NCI-H345 (cell line): ENCODE data around the gene TMEM132C.
"Not testable (repeated sequence)": the region's sequence is repeated elsewhere in the genome, so short reads cannot be mapped to it uniquely, and the experiment has no call there.

Experiments
- DNase-seq: peaks from one replicate; lab custom pipeline; 2025; lab: John Stamatoyannopoulos, UW

TMEM132C gene

DNA sequence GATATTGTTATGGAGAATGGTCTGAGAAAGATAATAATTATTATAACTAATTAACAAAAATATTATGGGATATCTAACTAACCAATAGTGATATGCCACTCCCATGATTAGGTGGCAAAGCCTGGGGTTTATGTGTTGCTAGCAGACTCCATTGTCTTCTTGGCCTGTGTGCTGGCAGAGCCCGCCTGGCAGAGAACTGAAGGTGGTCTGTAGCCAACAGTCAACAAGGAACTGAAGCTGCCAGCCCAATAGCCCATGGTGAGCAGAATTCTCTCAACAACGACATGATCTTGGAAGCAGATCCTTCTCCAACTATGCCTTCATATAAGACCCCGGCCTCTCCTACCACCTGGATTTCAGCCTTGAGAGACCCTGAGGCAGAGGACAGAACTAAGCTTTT is 298.0 kb downstream of the TMEM132C start:
- no peak for DNase-seq

DNA sequence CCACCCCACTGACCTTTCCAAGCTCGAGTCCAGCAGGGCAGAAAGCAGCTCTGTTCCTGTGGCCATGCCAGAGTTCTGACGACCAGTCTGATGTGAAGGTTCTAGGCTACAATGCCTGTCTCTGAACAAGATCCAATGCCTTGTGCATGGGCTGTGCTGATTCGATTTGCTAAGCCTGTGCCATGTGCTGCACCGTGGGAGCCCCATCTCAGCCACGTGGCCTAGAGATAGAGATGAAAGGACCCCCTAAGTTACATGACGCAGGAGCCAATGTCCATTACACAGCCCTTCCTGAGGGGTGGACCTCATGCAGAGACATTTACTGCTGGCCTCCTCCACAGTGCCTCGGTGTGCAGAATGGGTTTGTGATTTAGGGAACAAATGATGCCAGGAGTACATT is 300.8 kb downstream of the TMEM132C start:
- no peak for DNase-seq

DNA sequence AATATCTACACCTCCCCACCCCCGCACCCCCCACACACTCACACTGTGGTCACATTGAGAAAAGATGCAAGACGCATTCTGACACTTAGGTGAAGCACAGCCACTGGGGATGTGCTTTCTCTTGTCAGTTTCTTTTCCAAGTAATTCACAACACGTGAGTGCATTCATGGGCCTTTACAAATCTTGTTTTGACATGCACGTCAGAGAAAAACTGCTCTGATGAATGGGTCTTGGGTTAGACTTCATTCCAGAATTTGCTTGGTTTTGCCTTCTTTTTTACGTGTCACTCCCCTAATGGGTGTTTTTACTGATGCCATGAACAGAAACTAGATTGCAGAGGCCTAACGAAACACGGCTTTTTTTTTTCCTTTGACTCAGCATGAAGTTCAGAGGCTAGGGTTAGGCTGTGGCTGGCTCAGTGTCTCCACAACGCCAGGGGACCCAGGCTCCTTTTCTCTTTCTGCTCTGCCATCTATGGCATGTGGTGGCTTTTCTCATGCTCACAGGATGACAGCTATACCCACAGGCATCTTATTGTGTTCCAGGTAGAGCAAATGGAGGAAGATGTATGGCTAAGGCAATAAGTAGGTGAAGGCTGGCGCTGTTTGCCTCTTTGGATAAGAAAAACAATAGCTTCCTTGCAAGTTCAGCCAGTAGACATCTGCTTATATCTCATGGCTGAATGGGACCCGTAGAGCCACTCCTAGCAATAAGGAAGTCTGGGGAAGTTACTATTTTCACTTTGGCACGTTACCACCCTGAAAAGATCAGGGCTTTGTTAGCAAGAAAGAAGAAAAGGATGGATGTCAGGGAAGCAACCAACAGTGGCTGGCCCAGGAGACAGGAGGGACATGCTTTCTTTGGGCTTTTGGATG is 303.5 kb downstream of the TMEM132C start:
- no peak for DNase-seq

DNA sequence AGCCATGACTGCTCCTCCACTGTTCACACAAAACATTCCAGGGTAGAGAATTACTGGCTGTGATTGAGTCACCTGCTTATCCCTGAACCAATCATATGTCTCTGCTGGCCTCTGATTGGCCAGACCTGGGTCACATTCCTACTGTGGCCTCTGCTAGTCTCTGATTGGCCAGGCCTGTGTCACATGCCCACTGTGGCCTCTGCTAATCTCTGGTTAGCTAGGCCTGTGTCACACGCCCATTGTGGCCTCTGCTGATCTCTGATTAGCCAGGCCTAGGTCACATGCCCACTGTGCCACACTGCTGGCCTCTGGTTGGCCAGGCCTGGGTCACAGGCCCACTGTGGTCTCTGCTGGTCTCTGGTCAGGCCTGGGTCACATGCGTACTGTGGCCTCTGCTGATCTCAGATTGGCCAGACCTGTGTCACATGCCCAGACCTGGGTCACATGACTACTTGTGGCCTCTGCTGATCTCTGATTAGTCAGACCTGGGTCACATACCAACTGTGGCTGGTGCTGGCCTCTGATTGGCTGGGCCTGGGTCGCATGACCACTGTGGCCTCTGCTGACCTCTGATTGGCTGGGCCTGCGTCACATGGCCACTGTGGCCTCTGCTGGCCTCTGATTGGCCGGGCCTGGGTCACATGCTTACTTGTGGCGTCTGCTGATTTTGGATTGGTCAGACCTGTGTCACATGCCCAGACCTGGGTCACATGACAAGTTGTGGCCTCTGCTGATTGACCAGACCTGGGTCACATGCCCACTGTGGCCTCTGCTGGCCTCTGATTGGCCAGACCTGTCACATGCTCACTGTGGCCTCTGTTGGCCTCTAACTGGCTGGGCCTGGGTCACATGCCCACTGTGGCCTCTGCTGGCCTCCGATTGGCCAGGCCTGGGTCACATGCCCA is 305.2 kb downstream of the TMEM132C start:
- DNase-seq = no peak

DNA sequence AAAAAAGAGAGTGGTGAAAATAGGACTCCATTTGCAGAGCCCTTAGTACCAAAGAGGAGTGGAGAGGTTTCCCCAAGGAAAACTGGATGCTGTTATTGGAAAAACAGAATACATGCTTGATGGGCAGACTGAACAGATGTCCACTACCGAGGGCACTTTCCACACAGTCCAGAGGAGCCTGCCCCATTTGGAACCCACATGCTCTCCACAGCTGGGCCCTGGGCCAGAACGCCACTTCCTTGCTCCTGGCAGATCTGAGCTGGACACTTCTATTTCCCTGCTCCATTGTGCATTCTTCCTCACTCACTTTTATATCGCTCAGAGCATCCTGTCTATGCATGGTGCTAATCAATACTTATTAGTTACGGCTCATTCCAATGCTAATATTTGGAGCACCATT is 306.9 kb downstream of the TMEM132C start:
- DNase-seq = no peak

DNA sequence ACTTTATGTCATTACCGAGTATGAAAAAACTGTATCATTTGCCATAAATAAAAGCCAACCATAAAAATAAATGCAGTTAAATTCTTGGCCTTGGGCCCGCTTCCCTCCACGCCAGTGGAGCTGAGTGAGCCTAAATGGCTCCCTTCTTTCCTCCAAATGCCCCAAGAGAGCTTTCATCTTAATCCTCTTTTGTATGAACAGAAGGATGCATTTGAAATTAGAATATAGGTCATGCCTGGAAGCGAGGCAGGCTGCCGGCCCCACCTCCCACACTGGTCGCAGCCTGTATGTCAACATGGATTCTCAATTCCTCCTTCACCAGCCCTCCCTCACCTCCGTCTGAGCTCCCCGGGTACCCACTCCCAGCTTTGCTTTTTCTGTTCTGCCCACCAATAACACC is 311.1 kb downstream of the TMEM132C start:
- DNase-seq = no peak

DNA sequence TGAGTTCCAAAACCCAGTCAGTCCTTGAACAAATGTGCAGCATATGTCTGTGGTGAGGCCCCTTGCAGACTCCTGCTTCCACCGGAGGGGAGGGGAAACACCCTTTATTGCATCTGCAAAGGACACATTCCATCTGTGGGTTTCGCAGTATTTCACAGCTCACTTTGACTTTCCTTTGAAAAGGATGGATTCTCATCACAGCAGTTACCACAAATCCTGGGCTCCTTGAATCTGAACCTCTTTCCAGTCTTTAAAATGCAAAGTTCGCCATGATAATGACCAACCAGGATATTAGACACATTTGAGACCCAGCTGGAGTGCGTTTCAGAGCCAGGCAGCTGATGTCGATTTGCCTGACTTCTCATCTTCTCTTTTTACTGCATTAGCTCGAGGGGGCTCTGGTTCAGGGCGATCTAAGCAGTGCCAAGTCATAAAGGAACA is 314.4 kb downstream of the TMEM132C start:
- no peak for DNase-seq

DNA sequence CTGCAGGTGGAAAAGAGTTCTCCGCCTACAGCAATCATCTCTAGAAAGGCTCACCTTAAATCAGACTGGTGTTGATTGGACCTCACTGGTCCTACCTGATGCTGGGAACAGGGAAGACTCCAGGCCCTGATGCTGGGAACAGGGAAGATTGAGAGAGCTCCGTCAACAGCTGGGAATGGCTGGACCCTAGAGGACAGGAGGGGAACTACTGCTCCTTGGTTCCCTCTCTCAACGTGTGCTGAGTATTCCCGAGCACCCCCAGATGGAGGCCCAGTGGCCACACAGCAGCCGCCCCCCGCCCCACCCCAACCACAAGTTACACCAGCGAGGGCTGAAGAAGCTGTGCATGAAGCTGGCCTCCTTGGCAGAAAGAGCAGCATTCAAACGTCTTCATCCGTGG is 316.5 kb downstream of the TMEM132C start:
- DNase-seq = no peak

DNA sequence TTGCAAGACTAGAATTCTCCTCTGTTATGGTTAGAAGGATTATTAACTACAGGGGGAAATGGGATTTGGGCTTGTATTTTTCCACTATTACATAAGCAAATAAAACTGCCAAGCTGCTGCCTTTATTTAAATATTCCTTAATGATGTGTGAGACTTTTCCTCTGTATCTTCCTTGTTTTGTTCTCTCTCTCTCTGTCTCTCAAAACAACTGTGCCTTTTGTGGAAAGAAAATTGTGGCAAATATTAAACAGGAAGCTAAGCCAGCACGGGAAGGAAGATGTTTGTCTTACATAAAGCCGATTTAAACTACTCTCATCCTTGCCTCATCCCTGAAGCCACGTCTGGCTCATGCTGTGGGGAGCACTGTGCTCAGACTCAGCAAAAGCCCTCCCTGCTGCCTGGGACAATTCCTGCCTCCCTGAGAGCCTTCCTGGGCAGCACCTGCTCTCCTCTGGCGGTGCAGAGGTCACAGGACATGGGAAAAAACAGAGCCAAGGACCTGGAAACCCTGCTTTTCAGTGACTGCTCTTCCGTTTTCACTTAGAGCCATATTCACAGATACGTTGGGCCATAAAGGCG is 319.6 kb downstream of the TMEM132C start:
- no peak for DNase-seq

DNA sequence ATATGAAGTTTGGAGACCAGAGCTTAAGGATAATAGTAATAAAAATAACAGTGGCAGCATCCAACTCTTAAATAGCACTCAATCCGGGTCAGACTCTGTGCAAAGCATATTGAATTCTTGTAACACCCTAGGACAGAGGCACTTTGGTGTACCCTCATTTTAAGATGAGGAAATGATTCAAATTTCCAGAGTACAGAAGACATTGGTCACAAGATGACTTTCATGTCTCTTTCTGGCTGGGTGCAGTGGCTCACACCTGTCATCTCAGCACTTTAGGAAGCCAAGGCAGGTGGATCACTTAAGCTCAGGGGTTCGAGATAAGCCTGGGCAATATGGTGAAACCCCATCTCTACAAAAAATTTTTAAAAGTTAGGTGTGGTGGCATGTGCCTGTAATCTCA is 320.9 kb downstream of the TMEM132C start:
- no peak for DNase-seq

DNA sequence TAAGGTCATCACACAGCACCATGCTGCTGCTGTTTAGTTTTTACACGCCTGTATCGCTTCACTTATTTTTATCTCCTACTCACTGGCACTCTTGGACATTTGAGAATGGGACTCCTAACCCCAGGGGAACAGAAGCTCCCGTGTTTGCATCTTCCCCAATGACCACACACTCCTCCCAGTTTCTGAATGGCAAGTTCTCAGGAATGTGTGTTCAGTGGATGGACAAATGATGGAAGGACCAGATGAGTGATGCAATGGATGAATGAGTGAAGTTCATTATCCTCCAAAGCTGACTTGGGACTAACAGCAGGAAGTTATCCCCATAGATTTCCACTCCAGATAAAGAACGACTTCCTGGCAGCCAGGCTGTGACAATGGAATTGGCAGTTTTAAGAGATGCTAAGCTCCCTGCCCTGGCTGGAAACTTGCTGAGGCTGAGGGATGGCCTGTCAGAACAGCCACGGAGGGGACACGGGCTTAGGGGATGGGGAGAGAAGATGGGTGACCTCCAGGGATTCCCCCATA is 325.3 kb downstream of the TMEM132C start:
- no peak for DNase-seq

DNA sequence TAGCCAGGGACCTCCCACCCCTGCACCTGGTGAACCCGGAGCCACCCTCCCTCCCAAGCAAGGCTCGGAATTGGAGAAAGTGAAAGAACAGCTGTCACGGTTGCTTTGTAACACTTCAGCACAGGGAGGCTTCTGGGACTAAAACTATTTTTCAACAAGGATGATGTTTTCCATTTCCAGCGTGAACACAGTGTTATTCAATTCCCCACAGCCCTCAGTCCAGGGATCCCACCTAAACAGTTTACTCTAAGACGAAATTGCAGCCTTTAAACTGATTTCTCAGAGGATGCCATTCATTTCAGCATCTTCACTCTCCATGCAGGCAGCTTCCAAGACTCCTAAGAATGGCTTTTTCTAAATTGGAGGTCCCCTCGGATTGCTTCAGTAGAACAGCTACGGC is 327.6 kb downstream of the TMEM132C start:
- DNase-seq = no peak

DNA sequence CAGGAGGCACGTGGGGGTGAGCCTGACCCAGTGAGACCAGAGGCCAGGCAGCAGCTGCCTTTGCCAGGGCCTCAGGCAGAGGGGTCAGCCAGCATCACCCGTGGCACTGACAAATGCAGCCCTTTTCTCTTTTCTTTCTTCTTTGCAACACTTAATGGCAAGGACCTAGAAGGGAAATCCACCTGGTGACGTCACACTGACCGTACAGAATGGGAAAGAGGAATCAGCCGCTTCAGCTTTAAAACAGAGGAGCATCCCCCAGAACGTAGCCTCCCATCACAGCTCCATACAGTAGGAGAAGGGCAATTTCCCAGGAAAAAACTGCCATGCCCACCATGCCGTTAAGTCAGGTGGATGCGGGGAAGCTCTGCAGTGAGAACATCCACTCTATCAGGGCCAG is 328.6 kb downstream of the TMEM132C start:
- no peak for DNase-seq

DNA sequence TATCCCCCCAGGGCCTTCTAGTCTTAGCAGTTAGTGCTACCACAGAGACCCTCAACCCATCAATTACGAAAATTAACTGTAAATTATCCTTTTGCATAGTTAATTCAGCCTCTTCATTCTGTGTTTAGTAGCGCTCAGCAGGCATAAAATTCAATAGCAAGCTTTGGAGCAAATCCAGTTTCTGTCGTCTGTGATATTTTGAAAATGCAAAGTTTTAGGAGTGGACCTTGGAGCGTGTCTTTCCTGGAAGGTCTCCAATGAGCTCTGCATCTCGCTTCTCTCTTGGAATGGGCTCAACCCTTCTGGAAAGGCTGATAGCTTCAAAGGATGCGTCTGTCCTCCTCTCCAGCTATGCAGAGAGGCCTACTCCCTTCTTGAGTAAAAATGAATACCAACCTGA is 333.9 kb downstream of the TMEM132C start:
- no peak for DNase-seq

DNA sequence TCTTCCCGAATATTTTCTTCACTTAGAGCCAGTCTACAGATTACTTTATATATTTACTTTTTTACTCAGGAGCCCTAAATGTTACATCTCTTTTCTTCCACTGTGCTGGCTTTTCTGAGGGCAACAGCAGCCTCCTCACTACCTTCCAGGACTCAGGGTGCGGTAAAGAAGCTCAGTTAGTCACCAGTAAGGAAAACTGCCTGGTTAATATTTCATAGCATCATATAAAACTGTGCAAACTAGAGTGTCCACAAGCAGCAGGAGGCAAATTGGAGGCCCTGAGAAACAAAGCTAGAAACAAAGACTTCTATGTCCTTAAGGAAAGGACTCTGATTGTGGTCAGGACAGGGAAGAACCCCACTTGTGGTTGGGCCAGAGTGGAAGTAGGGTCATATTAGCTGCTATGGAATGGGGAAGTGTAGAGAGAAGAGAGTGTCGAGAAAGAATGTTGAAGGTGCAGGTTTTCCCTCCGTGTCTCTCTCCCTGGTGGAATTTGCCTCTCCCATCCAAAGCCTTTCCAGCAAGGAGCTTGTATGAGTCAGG is 336.7 kb downstream of the TMEM132C start:
- no peak for DNase-seq

DNA sequence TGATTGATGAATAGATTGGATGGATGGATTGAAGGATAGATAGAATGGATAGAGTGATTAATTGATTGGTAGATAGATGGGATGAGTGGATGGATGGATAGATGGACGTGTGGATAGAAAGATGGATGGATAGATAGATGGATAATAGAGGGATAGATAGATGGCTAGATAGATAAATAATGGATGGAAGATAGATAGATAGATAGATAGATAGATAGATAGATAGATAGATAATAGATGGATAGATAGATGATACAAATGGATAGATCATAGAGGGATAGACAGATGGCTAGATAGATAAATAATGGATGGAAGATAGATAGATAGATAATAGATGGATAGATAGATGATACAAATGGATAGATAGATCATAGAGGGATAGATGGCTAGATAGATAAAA is 337.2 kb downstream of the TMEM132C start:
- not testable (repeated sequence) for DNase-seq

DNA sequence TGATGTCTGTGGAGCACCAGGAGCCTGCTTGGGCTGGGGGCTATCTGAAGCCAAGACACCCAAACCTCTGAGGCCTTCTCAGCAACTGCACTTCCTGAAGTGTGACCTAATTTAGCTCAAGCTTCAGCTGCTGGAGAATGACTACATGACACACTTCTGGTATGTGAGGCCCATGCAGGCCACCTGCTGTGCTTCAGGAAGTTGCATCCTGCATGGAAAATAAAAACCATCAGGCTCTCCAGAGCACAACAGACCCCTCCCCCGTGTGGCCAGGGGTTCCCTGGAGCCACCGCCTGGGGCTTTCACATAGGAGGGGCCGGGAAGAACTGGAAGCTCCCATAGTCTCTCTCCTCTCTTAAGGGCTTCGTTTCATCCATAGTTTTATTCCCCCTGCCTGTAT is 339.1 kb downstream of the TMEM132C start:
- no peak for DNase-seq

DNA sequence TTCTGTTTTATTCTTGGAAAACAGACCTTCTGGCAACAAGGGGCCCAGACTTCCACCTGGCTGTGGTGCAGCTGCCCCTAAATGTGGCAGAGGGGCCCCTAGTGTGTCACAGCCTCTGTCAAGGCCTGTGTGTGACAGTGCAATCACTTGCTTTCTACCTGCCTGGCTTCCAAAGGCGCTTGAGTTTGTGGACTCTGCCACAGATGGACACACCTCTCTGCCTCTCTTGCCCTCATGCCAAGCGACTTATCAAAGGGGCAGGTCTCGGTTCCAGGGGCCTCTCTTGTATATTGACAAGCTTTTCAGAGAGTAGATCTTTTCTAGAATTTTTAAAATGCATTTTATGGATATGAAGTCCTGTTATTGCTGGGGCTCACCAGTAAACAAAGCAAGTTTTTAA is 339.6 kb downstream of the TMEM132C start:
- DNase-seq = no peak

DNA sequence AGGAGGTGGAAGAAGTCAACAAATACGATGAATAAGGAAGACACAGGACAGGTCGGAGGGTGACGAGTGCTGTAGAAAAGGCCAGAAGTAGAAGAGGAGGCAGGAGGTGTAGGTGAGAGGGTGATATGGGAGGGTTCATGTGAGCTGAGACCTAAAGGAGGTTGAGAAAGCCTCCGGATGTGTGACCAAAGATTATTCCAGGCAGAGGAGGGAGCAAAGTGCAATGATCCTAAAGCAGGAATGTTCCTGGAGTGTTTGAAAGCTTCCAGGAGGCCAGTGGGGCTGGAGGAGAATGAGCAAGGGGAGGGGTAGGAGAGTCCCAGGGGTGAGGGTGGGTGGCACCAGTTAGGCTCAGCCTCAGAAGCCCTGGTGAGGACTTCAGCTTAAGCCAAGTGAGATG is 340.0 kb downstream of the TMEM132C start:
- no peak for DNase-seq

DNA sequence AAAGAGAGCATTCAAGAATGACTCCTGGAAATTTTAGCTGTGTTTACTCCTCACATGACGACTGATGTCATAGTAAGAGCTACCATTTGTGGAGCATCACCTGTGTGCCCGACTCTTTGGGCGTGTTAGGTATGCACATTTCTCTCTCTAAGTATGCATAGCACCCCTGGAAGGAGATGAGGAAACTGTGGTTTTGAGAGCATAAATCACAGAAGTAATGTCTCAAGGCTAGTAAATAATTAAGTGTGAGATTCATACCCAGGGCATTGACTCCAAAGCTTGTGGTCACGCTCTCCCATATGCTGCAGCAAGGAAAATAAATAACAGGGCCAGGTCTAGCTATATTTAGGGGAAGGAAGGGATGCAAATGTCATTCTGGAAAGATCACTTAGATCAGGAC is 340.7 kb downstream of the TMEM132C start:
- DNase-seq = no peak

DNA sequence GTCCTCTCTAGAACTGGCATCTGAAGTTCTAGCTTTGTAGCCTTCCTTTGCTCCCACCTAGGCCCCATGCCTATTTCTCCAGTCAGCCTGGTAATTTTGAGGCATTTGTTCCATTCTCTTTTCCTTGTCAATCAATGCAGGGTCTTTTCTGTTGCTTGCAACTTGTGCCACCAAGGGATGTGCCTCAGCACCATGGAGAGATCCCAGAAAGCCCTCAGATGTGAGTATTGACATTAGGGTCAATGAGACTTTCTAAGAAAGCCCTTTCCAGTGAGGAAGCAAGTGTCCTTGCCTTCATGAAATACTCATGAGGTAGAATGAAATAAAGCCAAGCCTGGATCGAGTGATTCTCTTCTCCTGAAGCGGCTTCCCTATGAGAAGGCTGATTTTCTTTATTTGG is 342.9 kb downstream of the TMEM132C start:
- DNase-seq = no peak

DNA sequence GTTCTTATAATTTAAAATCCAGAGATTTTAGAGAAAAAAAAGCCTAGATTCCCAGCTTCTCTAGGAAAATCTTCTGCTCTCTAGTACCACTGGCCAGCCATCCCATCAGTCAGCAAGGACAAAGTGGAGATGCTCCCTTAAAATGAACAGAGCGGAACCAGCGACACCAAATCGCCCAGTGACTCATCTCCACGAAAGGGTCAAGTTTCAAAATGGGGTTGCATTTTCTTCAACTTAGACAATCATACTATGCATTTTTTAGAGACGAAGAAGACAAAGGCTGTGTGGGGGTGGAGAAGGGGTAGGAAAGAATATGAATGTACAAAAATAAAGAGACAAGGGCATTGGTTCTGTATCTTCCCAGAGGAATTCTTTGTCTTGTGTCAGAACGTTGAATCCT is 344.8 kb downstream of the TMEM132C start:
- no peak for DNase-seq
